Stimulated activated effector memory CD8-positive, alpha-beta T cell treated with anti-CD3 and anti-CD28 coated beads, Interleukin-12 subunit alpha, Interleukin-12 subunit beta, amount 100 ng/mL, for 72 hours (primary cell): ENCODE data around the gene XPO1.
"Not testable (repeated sequence)": the region's sequence is repeated elsewhere in the genome, so short reads cannot be mapped to it uniquely, and the experiment has no call there.

Experiments
- ATAC-seq: fragments of 150-1000 bp; cut with Tn5 transposase; 2 replicates; pipeline ENCODE4 v1.10.0; 2021
- DNase-seq, 2 donors: peaks; one replicate each; pipeline ENCODE4 v3.0.0; 2021 to 2022; ENCODE audit warnings: low spot score in 2 of 2
- H3K27ac Mint-ChIP-seq: one replicate; pipeline ENCODE4 v1.8.0; 2022; ENCODE audit warnings: mild to moderate bottlenecking, mixed read lengths
- H3K36me3 Mint-ChIP-seq: one replicate; pipeline ENCODE4 v1.8.0; 2022; ENCODE audit warnings: mild to moderate bottlenecking, mixed read lengths
- H3K4me1 Mint-ChIP-seq: one replicate; pipeline ENCODE4 v1.8.0; 2022; ENCODE audit warnings: mixed read lengths
- H3K4me3 Mint-ChIP-seq: one replicate; pipeline ENCODE4 v1.8.0; 2022; ENCODE audit warnings: mild to moderate bottlenecking, mixed read lengths
- H3K9me3 Mint-ChIP-seq: one replicate; pipeline ENCODE4 v1.8.0; 2022; ENCODE audit warnings: mixed read lengths

Gene XPO1

GRCh38 chr2:61493523-61493942 lies 44.6 kb downstream of the XPO1 start:
- Mint-ChIP-seq H3K4me3 (no peak overlapping the region), H3K4me1 (peaks cover 12% of the 10 kb centered on the region), H3K36me3 (peaks cover 100% of the 10 kb centered on the region), H3K9me3 (no peaks in the 10 kb centered on the region), H3K27ac (peak overlapping the region; percentile 39)
- DNase-seq (peak in 1 of 2 donors; percentile 47), ATAC-seq (peak; percentile 69)

GRCh38 chr2:61492476-61492875 lies 45.7 kb downstream of the XPO1 start:
- peaks cover 100% of the 10 kb centered on the region for H3K36me3 Mint-ChIP-seq
- peaks cover 12% of the 10 kb centered on the region for H3K4me1 Mint-ChIP-seq
- H3K27ac Mint-ChIP-seq = no peak overlapping the region

GRCh38 chr2:61485281-61485680 lies 52.9 kb downstream of the XPO1 start:
- Mint-ChIP-seq H3K9me3 (no peaks in the 10 kb centered on the region), H3K36me3 (peaks cover 100% of the 10 kb centered on the region), H3K4me3 (no peak overlapping the region), H3K27ac (no peak overlapping the region), H3K4me1 (no peaks in the 10 kb centered on the region)
- no peak for ATAC-seq
- DNase-seq = no peak

More at GRCh38 chr2:61492476-61492875, 45.7 kb downstream of the XPO1 start:
- H3K9me3 Mint-ChIP-seq = no peaks in the 10 kb centered on the region
- DNase-seq (no peak), ATAC-seq (no peak)
- H3K4me3 Mint-ChIP-seq = no peak overlapping the region

- Mint-ChIP-seq H3K36me3 (peaks cover 75% of the 10 kb centered on the region), H3K9me3 (no peaks in the 10 kb centered on the region), H3K4me1 (no peaks in the 10 kb centered on the region), H3K4me3 (no peak overlapping the region), H3K27ac (no peak overlapping the region)
- no peak for ATAC-seq
- DNase-seq = no peak
Measured at GRCh38 chr2:61478086-61478485, 60.1 kb downstream of the XPO1 start.

GRCh38 chr2:61476929-61477589 lies 61.1 kb downstream of the XPO1 start:
- not testable (repeated sequence) for H3K4me1 Mint-ChIP-seq, DNase-seq, H3K9me3 Mint-ChIP-seq, ATAC-seq, H3K4me3 Mint-ChIP-seq
- peak overlapping the region; percentile 50 for H3K27ac Mint-ChIP-seq
- peaks cover 75% of the 10 kb centered on the region for H3K36me3 Mint-ChIP-seq

- ATAC-seq = no peak
- no peak for DNase-seq
- H3K27ac Mint-ChIP-seq = peak overlapping the region; percentile 98
Measured at GRCh38 chr2:61471905-61472805, 66.0 kb downstream of the XPO1 start.

GRCh38 chr2:61470965-61471904 lies 66.9 kb downstream of the XPO1 start, which contains the start of gene USP34:
TSS of gene USP34 (minus strand) at chr2:61471087. CDS start at chr2:61470692, 395 bp downstream.
- H3K36me3 Mint-ChIP-seq = peaks cover 67% of the 10 kb centered on the region
- H3K4me1 Mint-ChIP-seq = peaks cover 12% of the 10 kb centered on the region
- no peaks in the 10 kb centered on the region for H3K9me3 Mint-ChIP-seq
- H3K27ac Mint-ChIP-seq = peak within 1 kb of the TSS; percentile 98
- H3K4me3 Mint-ChIP-seq = peak within 1 kb of the TSS; percentile 94
- ATAC-seq = peak; percentile 93
- DNase-seq = peak; percentile 70 to 93

More at GRCh38 chr2:61471905-61472805, 66.0 kb downstream of the XPO1 start:
- Mint-ChIP-seq H3K36me3 (peaks cover 67% of the 10 kb centered on the region), H3K9me3 (no peaks in the 10 kb centered on the region), H3K4me3 (peak overlapping the region; percentile 94), H3K4me1 (peaks cover 12% of the 10 kb centered on the region)

GRCh38 chr2:61470122-61470951 lies 67.8 kb downstream of the XPO1 start:
- H3K36me3 Mint-ChIP-seq = peaks cover 69% of the 10 kb centered on the region
- ATAC-seq (peak; percentile 53), DNase-seq (peak; percentile 49 to 85)
- H3K27ac Mint-ChIP-seq = peak overlapping the region; percentile 98
- no peaks in the 10 kb centered on the region for H3K9me3 Mint-ChIP-seq
- peaks cover 12% of the 10 kb centered on the region for H3K4me1 Mint-ChIP-seq
- H3K4me3 Mint-ChIP-seq = peak overlapping the region; percentile 94

- ATAC-seq = no peak
- DNase-seq = no peak
- Mint-ChIP-seq H3K4me1 (peaks cover 14% of the 10 kb centered on the region), H3K36me3 (peaks cover 69% of the 10 kb centered on the region), H3K9me3 (no peaks in the 10 kb centered on the region), H3K27ac (peak overlapping the region; percentile 98), H3K4me3 (peak overlapping the region; percentile 94)
Measured at GRCh38 chr2:61469424-61470121, 68.6 kb downstream of the XPO1 start.

GRCh38 chr2:61468231-61468630 lies 69.9 kb downstream of the XPO1 start:
- ATAC-seq, H3K27ac Mint-ChIP-seq, H3K9me3 Mint-ChIP-seq, DNase-seq: not testable (repeated sequence)
- peak overlapping the region; percentile 94 for H3K4me3 Mint-ChIP-seq
- peaks cover 69% of the 10 kb centered on the region for H3K36me3 Mint-ChIP-seq
- H3K4me1 Mint-ChIP-seq = peaks cover 23% of the 10 kb centered on the region

- H3K36me3 Mint-ChIP-seq = peaks cover 55% of the 10 kb centered on the region
- ATAC-seq (no peak), DNase-seq (no peak)
- peaks cover 16% of the 10 kb centered on the region for H3K4me1 Mint-ChIP-seq
- H3K9me3 Mint-ChIP-seq = no peaks in the 10 kb centered on the region
- H3K4me3 Mint-ChIP-seq = no peak overlapping the region
- no peak overlapping the region for H3K27ac Mint-ChIP-seq
Measured at GRCh38 chr2:61465045-61465444, 73.1 kb downstream of the XPO1 start.

- H3K36me3 Mint-ChIP-seq = peaks cover 45% of the 10 kb centered on the region
- peaks cover 10% of the 10 kb centered on the region for H3K4me1 Mint-ChIP-seq
- ATAC-seq (no peak), DNase-seq (no peak)
- H3K4me3 Mint-ChIP-seq = no peak overlapping the region
- H3K27ac Mint-ChIP-seq = no peak overlapping the region
- no peaks in the 10 kb centered on the region for H3K9me3 Mint-ChIP-seq
Measured at GRCh38 chr2:61463769-61464475, 74.2 kb downstream of the XPO1 start.

- DNase-seq (no peak), ATAC-seq (no peak)
- H3K36me3 Mint-ChIP-seq = peaks cover 27% of the 10 kb centered on the region
- H3K27ac Mint-ChIP-seq = no peak overlapping the region
- H3K4me1 Mint-ChIP-seq = peaks cover 35% of the 10 kb centered on the region
- no peaks in the 10 kb centered on the region for H3K9me3 Mint-ChIP-seq
- H3K4me3 Mint-ChIP-seq = no peak overlapping the region
Measured at GRCh38 chr2:61461404-61461803, 76.8 kb downstream of the XPO1 start.
